GM15510 (cell line): ENCODE results near the gene IGF2R.
A peak's percentile ranks its signal among the peaks of the same experiment; 100 is the strongest.

Source experiments
- POLR2A ChIP-seq: IDR thresholded peaks from 3 replicates; pipeline ENCODE4 v1.6.1; 2011; ENCODE audit warnings: borderline replicate concordance; ENCODE audit not compliant: insufficient read length; ENCODE audit errors: extremely low read depth

IGF2R gene

DNA sequence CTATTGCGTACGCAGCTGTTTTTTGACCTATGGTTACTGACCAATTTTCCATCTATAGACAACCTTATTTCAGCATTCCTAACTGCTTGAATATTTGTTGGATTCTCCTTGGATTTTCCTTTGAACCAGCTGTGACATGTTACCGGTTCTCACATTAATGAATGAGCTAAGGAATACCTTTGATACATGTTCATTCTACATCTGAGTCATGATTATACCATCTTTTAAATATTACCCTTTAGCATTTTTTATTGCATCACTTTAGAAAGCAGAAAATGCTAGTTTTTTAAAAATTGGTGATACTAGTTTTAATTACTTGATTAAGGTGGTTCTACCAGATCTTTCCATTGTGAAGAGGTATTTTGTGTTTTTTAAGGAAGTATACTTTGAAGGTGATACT lies 1.9 kb upstream of the IGF2R start:
- TF ChIP-seq POLR2A = no peak

DNA sequence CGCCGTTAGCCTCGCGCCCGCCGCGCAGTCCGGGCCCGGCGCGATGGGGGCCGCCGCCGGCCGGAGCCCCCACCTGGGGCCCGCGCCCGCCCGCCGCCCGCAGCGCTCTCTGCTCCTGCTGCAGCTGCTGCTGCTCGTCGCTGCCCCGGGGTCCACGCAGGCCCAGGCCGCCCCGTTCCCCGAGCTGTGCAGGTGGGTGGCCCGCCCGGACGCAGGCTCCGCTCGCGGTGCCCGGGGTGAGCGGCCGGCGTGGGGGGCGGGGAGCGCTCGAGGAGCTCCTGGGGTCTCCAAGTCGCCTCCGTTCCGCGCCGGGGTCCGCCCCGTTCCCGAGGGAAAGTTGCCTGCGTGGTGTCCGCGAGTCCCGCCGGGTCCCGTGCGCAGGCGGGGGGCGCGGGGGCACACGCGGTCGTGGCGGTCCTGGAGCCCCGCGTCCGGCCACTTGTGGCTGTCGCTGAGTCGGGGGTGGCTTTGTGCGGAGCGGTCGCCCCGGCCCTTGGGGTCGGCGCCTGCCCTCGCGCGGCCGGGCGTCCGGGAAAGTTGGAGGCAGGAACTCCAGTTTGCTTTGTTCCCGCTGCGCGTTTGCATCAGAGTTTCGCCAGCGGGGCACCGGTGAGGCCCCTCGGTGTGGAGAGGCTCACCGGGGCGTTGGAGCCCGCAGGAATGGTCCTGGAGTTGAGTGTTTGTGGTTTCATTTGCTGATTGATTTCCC lies 476 bp downstream of the IGF2R start:
- no peak for TF ChIP-seq POLR2A

DNA sequence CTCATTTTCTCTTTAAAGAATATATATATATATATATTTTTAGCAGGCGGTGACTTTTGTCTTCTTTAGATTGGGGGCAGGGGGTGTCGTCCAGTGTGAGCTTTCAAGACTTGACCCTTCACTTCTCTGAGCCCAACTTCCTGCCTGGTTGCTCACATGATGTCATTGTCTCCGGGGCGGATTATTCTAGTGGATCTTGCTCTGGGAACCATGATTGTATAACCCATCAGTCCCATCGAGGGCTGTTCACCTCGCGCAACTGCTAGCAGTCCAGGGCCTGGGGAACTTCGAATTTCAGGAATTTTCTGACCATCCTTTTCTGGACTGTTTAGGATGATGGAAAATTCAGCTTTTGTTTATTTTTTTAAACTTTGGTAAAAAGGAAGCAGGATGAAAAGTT lies 1.0 kb downstream of the IGF2R start:
- no peak for TF ChIP-seq POLR2A

DNA sequence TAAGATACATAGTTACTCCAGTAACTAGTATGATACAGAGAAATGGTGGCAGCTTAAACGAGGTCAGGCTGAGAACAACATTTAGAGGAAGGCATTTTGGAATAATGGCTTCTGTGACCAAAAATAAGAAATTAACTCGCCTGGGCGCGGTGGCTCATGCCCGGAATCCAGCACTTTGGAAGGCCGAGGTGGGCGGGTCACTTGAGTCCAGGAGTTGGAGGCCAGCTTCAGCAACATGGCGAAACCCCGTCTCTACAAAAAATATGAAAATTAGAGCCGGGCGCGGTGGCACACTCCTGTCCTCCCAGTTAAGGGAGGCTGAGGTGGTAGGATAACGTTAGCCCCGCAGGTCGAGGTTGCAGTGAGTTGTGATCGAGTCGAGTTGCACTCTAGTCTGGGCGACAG lies 1.8 kb downstream of the IGF2R start:
- TF ChIP-seq POLR2A = no peak

DNA sequence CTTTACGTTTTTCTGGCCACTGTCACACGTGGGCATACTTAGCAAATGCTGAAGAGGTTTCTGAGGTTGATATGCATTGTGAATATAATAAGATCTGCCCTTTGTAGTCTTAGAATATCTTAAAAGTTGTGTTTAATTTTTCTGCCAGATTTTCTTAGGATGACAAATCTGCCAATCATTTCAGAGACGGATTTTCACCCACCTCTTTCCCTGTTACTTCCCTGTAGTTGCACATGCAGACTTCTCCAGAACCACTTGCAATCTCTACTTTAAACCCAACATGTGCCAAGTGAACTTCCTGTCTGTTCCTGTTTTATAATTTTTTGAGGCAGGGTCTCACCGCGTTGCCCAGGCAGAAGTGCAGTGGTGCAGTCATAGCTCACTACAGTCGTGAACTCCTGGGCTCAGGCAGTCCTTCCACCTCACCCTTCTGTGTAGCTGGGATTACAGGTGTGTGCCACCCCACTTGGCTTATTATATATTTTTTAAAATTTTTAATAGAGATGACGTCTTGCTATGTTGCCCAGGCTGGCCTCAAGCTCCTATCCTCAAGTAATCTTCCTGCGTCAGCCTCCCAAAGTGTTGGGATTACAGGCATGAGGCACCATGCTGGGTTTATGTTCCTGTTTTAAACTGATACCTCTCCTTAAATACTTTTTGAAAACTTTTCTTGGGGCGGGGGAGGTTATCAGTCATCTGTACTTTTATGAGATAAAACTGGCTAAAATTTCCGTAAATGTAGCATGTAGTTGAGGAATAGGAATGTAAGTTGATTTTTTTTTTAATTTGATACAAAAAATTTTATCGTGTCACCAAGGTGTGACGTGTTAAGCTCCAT lies 2.7 kb downstream of the IGF2R start:
- TF ChIP-seq POLR2A = no peak

DNA sequence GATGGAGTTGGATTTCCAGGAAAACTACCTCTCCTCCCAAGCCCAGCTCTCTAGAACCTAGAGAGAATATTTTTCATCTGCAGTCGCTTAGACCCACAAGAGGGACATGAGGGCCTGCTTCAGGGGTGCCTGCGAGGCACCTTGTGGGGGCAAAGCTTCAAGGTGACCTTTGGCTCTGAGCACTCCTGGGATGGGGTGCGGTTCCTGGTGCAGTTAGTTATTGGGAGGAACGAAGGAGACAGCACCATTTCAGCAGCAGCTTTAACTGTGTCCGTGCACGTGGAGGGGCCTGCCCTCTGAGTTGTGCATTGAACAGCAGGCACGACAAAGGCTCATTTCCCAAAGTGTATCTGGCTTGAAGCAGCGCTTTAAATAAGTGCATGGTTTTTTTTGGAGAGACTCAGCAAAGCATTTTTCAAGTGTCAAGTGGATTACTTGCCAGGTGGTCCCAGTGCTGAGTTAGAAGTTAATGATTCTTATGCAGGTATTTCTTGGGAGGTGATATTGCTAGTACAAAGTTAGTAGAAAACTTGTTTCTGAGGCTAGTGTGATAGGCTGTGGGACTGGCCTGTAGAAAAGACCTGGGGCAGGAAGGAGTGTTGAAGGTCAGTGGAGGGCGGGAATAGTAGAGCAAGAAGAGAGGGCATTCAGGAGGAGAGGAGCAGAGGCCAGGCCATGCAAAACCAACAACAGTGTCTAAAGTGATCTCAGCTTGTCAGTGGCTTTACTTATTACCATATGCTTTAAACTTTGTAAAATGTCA lies 3.8 kb downstream of the IGF2R start:
- no peak for TF ChIP-seq POLR2A

DNA sequence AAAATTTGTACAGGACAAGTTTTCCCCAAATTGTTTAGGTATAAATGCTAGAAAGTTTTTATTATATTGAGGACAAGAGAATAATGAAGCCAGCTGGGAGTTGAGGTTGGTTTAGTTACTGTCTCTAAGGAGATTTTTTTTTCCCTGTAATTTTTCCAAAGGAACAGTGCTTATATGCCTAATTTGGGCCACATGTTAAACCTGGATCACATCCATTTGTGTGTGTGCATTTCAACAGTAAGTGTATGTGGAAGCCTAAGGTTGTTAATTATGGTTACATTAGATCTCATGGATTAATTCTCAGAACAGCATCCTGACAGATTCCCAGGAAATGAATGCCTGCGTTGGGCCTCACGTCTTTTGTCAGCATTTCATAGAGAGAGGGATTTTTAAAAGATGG lies 4.5 kb downstream of the IGF2R start:
- no peak for TF ChIP-seq POLR2A

DNA sequence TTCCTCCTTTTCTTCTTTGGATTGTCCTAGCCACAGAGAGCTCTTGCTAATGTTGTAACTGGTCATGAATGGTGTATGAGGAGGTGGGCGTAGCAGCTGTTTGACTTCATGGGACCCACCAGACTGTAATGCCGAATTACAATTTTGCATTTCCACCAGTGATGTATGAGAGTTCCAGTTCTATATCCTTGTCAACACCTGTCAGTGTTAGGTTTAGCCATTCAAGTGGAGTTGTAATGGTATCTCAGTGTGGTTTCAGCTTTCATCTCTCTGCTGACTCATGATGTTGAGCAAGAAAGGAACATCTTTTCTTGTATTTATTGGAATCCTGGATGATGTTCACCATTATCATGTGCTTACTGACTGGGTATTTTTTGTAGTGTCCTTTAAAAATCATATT lies 5.1 kb downstream of the IGF2R start:
- TF ChIP-seq POLR2A = no peak

DNA sequence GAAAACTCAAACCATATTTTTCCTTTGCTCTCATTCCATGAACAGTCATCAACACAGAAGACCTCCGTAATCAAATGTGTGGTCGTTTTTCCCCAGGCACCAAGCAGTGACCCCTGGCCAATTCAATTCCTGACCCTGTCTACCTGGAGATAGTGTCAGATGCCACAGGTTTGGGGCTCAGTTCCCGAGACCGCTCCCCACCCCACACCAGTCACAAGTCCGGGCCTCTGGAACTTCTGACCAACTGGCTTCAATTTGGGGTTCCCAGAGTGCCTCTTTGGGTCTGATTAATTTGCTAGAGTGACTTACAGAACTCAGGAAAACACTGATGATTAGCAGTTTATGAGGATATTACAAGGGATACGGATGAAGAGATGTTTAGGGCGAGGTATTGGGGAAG lies 6.0 kb downstream of the IGF2R start:
- no peak for TF ChIP-seq POLR2A

DNA sequence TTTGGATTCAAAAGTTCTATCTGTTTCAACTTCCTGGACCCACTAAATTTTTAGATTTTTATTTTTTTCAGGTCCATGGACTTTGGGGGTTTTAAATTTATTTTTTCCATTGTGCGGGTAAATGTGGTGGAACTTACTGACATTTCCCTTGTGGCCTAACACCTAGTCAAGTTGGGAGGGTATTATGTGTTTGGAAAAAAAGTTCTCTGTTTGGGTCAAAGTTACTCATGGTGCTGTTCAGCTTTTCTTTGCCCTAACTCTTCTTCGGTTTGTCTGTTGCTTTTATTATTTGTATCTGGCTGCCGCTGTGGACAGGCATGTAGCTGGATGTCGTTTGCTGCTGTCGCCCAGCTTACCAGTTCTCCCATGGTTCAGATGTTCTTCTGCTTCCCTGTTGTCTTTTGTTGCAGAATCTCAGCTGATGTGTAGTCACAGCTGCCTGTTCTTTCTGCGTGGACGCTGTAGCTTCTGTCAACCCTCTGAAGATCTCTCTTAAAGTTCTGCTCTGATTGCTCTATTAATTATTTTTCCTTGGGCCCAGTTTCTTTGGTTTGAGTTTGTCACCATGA lies 7.9 kb downstream of the IGF2R start:
- TF ChIP-seq POLR2A = no peak

DNA sequence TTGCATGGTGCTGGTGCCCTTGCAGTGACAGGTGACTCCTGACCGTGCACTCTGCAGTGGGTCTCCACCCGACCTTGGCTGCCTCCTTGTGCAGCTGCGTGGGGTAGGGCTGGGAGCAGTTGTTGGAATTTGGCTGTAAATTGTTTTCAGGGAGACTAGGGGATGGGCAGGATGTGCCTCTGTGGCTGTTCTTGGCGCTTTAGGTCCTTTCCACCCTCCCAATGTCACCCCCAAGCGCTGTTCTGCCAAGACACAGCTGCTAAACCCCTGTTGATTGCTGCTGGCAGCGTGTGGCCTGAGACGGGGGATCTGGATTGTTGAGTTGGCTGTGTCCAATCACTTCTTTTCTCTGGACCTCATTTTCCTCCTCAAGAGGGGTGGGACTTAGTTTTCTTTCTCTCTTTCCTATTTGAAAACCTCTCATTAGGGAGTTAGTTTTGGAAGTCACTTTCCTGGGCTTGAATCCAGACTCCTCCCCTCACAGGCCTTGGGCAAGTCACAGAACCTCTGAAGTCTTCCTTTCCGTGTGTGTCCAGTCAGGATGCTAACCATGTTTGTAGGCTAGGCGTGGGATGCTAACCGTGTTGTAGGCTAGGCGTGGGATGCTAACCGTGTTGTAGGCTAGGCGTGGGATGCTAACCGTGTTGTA lies 8.5 kb downstream of the IGF2R start:
- TF ChIP-seq POLR2A = no peak

DNA sequence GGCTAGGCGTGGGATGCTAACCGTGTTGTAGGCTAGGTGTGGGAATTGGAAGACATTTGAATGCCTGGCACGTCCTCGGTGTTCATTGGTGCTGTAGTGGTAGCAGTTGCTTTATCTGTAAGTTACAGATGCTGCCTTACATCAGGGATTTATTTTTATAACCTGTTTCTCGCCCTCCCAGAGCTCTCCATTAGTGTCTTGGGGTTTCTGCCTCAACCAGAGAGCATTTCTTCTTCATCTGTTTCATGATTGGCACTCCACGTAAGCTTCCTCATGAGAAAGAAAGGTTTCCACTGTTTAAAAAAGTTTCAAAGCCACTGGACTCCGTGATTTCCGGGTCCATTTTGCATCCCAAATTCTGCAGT lies 9.0 kb downstream of the IGF2R start:
- no peak for TF ChIP-seq POLR2A

DNA sequence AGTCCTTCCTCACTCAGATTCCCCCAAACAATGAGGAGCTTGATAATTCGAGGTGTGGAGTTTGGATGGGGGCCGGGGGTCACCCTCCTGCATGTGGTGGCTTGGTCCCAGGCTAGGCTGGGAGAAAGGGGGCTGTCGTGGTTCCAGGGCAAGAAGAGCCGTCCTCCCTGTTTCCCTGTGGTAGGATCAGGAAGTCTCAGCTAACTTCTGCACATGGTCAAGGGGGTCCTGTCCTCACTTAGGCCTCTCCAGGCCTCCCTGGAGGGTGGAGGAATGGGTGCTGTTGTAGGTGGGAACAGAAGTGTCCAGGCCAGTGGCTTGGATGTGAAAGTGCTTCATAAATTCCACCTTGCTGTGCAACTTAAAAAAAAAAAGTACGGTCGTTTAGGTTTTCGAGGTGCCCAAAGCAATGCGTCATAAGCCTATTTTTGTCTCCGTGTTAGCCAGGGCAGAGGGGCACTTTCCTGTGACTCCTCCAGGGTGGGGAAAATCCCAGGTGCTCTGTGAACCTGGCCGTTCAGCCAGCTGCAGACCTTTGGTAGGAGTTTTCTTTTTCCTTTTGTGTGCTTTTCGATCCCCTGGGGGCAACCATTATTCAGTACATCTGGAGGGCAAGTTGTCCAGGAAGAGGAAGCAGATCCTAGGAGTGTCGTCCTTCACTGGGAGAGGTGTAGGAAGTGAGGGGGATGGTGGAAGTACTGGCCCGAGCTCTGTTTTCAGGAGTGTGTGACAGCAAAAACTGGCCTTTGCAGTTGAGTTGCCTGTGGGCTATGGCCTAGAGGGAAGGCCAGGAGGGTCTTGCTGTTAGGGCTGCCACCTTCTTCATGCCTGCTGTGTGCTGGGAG lies 9.6 kb downstream of the IGF2R start:
- TF ChIP-seq POLR2A = peak; percentile 9
